ENCODE data around the gene AKNAD1.

GRCh38 chr1:108858230-108858950 is 1.5 kb upstream of the AKNAD1 start:
- no peak for TF ChIP-seq CTCF (conservative IDR thresholded peaks at IDR 0.05; ENCODE audit: low read length)
- no peak for TF ChIP-seq EZH2phosphoT487 (IDR thresholded peaks at IDR 0.05; ENCODE audit: borderline replicate concordance, low read depth, low read length)
